Measurements from ENCODE around the gene GNS.

The GNS gene

GRCh38 chr12:64745259-64745807 lies 13.9 kb downstream of the GNS start:
- no peaks in the 10 kb centered on the region for H3K4me1 ChIP-seq (ENCODE audit: insufficient read depth, insufficient read length)
- H3K36me3 ChIP-seq (ENCODE audit: insufficient read depth, insufficient read length, low read length), result peaks cover 59% of the 10 kb centered on the region
- H3K27me3 ChIP-seq (ENCODE audit: insufficient read depth, insufficient read length), result no peaks in the 10 kb centered on the region
- peaks cover 3% of the 10 kb centered on the region; the same call in 1 of the 2 replicates for H3K9me3 ChIP-seq (ENCODE audit: insufficient read depth, low read length)
- H3K9ac ChIP-seq (ENCODE audit: insufficient read length, low read depth), result no peak overlapping the region
- H3K4me3 ChIP-seq (ENCODE audit: insufficient read length, low read depth), result no peak overlapping the region
- no peak for DNase-seq (ENCODE audit: low read depth, low spot score)
- TF ChIP-seq ZNF274 (IDR thresholded peaks at IDR 0.05; ENCODE audit: low read depth, low read length), result no peak
- no peak for TF ChIP-seq YY1 (IDR thresholded peaks at IDR 0.05; ENCODE audit: insufficient read depth, insufficient read length)
- no peak for TF ChIP-seq SUZ12 (IDR thresholded peaks at IDR 0.05; ENCODE audit: extremely low read depth, insufficient read depth, insufficient read length)

GRCh38 chr12:64744422-64745258 lies 14.6 kb downstream of the GNS start:
- Histone ChIP-seq H3K4me3 (ENCODE audit: insufficient read length, low read depth) (no peak overlapping the region), H3K27me3 (ENCODE audit: insufficient read depth, insufficient read length) (no peaks in the 10 kb centered on the region), H3K9ac (ENCODE audit: insufficient read length, low read depth) (no peak overlapping the region), H3K4me1 (ENCODE audit: insufficient read depth, insufficient read length) (no peaks in the 10 kb centered on the region), H3K9me3 (ENCODE audit: insufficient read depth, low read length) (peaks cover 3% of the 10 kb centered on the region; the same call in 1 of the 2 replicates), H3K36me3 (ENCODE audit: insufficient read depth, insufficient read length, low read length) (peaks cover 60% of the 10 kb centered on the region)
- no peak for DNase-seq (ENCODE audit: low read depth, low spot score)
- TF ChIP-seq SUZ12 (IDR thresholded peaks at IDR 0.05; ENCODE audit: extremely low read depth, insufficient read depth, insufficient read length), result no peak
- no peak for TF ChIP-seq YY1 (IDR thresholded peaks at IDR 0.05; ENCODE audit: insufficient read depth, insufficient read length)
- no peak for TF ChIP-seq ZNF274 (IDR thresholded peaks at IDR 0.05; ENCODE audit: low read depth, low read length)

GRCh38 chr12:64743206-64743605 lies 16.0 kb downstream of the GNS start:
- no peak for TF ChIP-seq YY1 (IDR thresholded peaks at IDR 0.05; ENCODE audit: insufficient read depth, insufficient read length)
- no peak for TF ChIP-seq SUZ12 (IDR thresholded peaks at IDR 0.05; ENCODE audit: extremely low read depth, insufficient read depth, insufficient read length)
- TF ChIP-seq ZNF274 (IDR thresholded peaks at IDR 0.05; ENCODE audit: low read depth, low read length), result no peak
- peaks cover 70% of the 10 kb centered on the region for H3K36me3 ChIP-seq (ENCODE audit: insufficient read depth, insufficient read length, low read length)
- H3K4me1 ChIP-seq (ENCODE audit: insufficient read depth, insufficient read length), result no peaks in the 10 kb centered on the region
- no peak overlapping the region for H3K9ac ChIP-seq (ENCODE audit: insufficient read length, low read depth)
- DNase-seq (ENCODE audit: low read depth, low spot score), result no peak
- H3K27me3 ChIP-seq (ENCODE audit: insufficient read depth, insufficient read length), result no peaks in the 10 kb centered on the region
- peaks cover 3% of the 10 kb centered on the region; the same call in 1 of the 2 replicates for H3K9me3 ChIP-seq (ENCODE audit: insufficient read depth, low read length)
- no peak overlapping the region for H3K4me3 ChIP-seq (ENCODE audit: insufficient read length, low read depth)

GRCh38 chr12:64742416-64742815 lies 16.8 kb downstream of the GNS start:
- TF ChIP-seq SUZ12 (IDR thresholded peaks at IDR 0.05; ENCODE audit: extremely low read depth, insufficient read depth, insufficient read length) (no peak), YY1 (IDR thresholded peaks at IDR 0.05; ENCODE audit: insufficient read depth, insufficient read length) (no peak), ZNF274 (IDR thresholded peaks at IDR 0.05; ENCODE audit: low read depth, low read length) (no peak)
- H3K36me3 ChIP-seq (ENCODE audit: insufficient read depth, insufficient read length, low read length), result peaks cover 74% of the 10 kb centered on the region
- peaks cover 3% of the 10 kb centered on the region; the same call in 1 of the 2 replicates for H3K9me3 ChIP-seq (ENCODE audit: insufficient read depth, low read length)
- DNase-seq (ENCODE audit: low read depth, low spot score), result no peak
- no peak overlapping the region for H3K4me3 ChIP-seq (ENCODE audit: insufficient read length, low read depth)
- no peak overlapping the region for H3K9ac ChIP-seq (ENCODE audit: insufficient read length, low read depth)
- H3K4me1 ChIP-seq (ENCODE audit: insufficient read depth, insufficient read length), result no peaks in the 10 kb centered on the region
- no peaks in the 10 kb centered on the region for H3K27me3 ChIP-seq (ENCODE audit: insufficient read depth, insufficient read length)

- TF ChIP-seq ZNF274 (IDR thresholded peaks at IDR 0.05; ENCODE audit: low read depth, low read length), result no peak
- no peak for TF ChIP-seq SUZ12 (IDR thresholded peaks at IDR 0.05; ENCODE audit: extremely low read depth, insufficient read depth, insufficient read length)
- TF ChIP-seq YY1 (IDR thresholded peaks at IDR 0.05; ENCODE audit: insufficient read depth, insufficient read length), result no peak
- no peak for DNase-seq (ENCODE audit: low read depth, low spot score)
- Histone ChIP-seq H3K36me3 (ENCODE audit: insufficient read depth, insufficient read length, low read length) (peaks cover 83% of the 10 kb centered on the region), H3K9me3 (ENCODE audit: insufficient read depth, low read length) (peaks cover 3% of the 10 kb centered on the region; the same call in 1 of the 2 replicates), H3K4me1 (ENCODE audit: insufficient read depth, insufficient read length) (no peaks in the 10 kb centered on the region), H3K27me3 (ENCODE audit: insufficient read depth, insufficient read length) (no peaks in the 10 kb centered on the region), H3K4me3 (ENCODE audit: insufficient read length, low read depth) (no peak overlapping the region), H3K9ac (ENCODE audit: insufficient read length, low read depth) (no peak overlapping the region)
Observed at GRCh38 chr12:64740646-64741045, 18.6 kb downstream of the GNS start.

GRCh38 chr12:64739778-64740177 lies 19.4 kb downstream of the GNS start:
- Histone ChIP-seq H3K4me3 (ENCODE audit: insufficient read length, low read depth) (no peak overlapping the region), H3K9ac (ENCODE audit: insufficient read length, low read depth) (no peak overlapping the region), H3K4me1 (ENCODE audit: insufficient read depth, insufficient read length) (no peaks in the 10 kb centered on the region), H3K27me3 (ENCODE audit: insufficient read depth, insufficient read length) (no peaks in the 10 kb centered on the region), H3K9me3 (ENCODE audit: insufficient read depth, low read length) (no peaks in the 10 kb centered on the region), H3K36me3 (ENCODE audit: insufficient read depth, insufficient read length, low read length) (peaks cover 85% of the 10 kb centered on the region)
- TF ChIP-seq YY1 (IDR thresholded peaks at IDR 0.05; ENCODE audit: insufficient read depth, insufficient read length) (no peak), ZNF274 (IDR thresholded peaks at IDR 0.05; ENCODE audit: low read depth, low read length) (no peak), SUZ12 (IDR thresholded peaks at IDR 0.05; ENCODE audit: extremely low read depth, insufficient read depth, insufficient read length) (no peak)
- DNase-seq (ENCODE audit: low read depth, low spot score), result no peak

- no peaks in the 10 kb centered on the region for H3K9me3 ChIP-seq (ENCODE audit: insufficient read depth, low read length)
- H3K36me3 ChIP-seq (ENCODE audit: insufficient read depth, insufficient read length, low read length), result peaks cover 75% of the 10 kb centered on the region
- H3K9ac ChIP-seq (ENCODE audit: insufficient read length, low read depth), result no peak overlapping the region
- no peak for TF ChIP-seq ZNF274 (IDR thresholded peaks at IDR 0.05; ENCODE audit: low read depth, low read length)
- TF ChIP-seq YY1 (IDR thresholded peaks at IDR 0.05; ENCODE audit: insufficient read depth, insufficient read length), result no peak
- no peak for TF ChIP-seq SUZ12 (IDR thresholded peaks at IDR 0.05; ENCODE audit: extremely low read depth, insufficient read depth, insufficient read length)
- H3K4me1 ChIP-seq (ENCODE audit: insufficient read depth, insufficient read length), result no peaks in the 10 kb centered on the region
- no peaks in the 10 kb centered on the region for H3K27me3 ChIP-seq (ENCODE audit: insufficient read depth, insufficient read length)
- H3K4me3 ChIP-seq (ENCODE audit: insufficient read length, low read depth), result no peak overlapping the region
- no peak for DNase-seq (ENCODE audit: low read depth, low spot score)
Observed at GRCh38 chr12:64737539-64737938, 21.7 kb downstream of the GNS start.

All from NT2/D1 (cell line).